B cell (primary cell): ENCODE results near the gene MRPS22. TPM values are rescaled to one million over a fixed set of nuclear protein-coding genes. Genes with fewer than 3 reads are reported as not detected.

ENCODE experiments used
- ATAC-seq: fragments of 200-7000 bp; cut with Tn5 transposase; one replicate; pipeline ENCODE4 v1.10.0; 2021; ENCODE audit warnings: low read depth, mild to moderate bottlenecking, moderate number of reproducible peaks, moderate library complexity
- CTCF ChIA-PET: fragments of 350-600 bp; sonication (Branson Sonifier 250); formaldehyde crosslinking; loops from one replicate; lab custom pipeline; 2021; ENCODE audit warnings: antibody characterized with exemption, inconsistent platforms; lab: Charles Lee
- POLR2A ChIA-PET: fragments of 350-600 bp; sonication (Branson Sonifier 250); formaldehyde crosslinking; loops from one replicate; lab custom pipeline; 2021; ENCODE audit warnings: antibody characterized with exemption; lab: Charles Lee
- DNase-seq: peaks from one replicate; pipeline ENCODE4 v3.0.0; 2013
- H2AFZ ChIP-seq: 2 replicates; pipeline ENCODE4 v1.6.1; 2012; ENCODE audit warnings: mild to moderate bottlenecking, low read depth, low read length; ENCODE audit not compliant: insufficient read depth, poor library complexity, severe bottlenecking
- H3K27ac ChIP-seq, 2 donors: 1 replicate in 1 of 2; 2 replicates in 1 of 2; pipeline ENCODE4 v1.5.1; 2012 to 2013; ENCODE audit warnings: low read length in 2 of 2, mild to moderate bottlenecking in 2 of 2, moderate library complexity in 1 of 2
- H3K27me3 ChIP-seq, 4 experiments: fragments of 200-600 bp in 1 of 4; sonication (generic) in 1 of 4; replicated peaks in 1 of 4; 1 replicate in 2 of 4; 2 replicates in 2 of 4; pipeline versions ENCODE4 v1.6.1 to v1.7.0; 2013 to 2016; ENCODE audit warnings: low read length in 3 of 4, mild to moderate bottlenecking in 2 of 4, mixed read lengths in 1 of 4, moderate library complexity in 1 of 4; ENCODE audit not compliant: insufficient read depth in 4 of 4, control insufficient read depth in 3 of 4; ENCODE audit errors: control extremely low read depth in 1 of 4
- H3K36me3 ChIP-seq, 2 experiments: replicated peaks in 1 of 2; 1 replicate in 1 of 2; 2 replicates in 1 of 2; pipeline versions ENCODE4 v1.6.1 to v1.7.1; 2013; ENCODE audit warnings: low read length in 1 of 2; ENCODE audit not compliant: insufficient read depth in 2 of 2, control insufficient read depth in 1 of 2; ENCODE audit errors: control extremely low read depth in 1 of 2, extremely low read depth in 1 of 2
- H3K4me1 ChIP-seq, 2 donors: fragments of 200-600 bp in 1 of 2; sonication (generic) in 1 of 2; 1 replicate in 1 of 2; 2 replicates in 1 of 2; pipeline versions ENCODE4 v1.5.1 to v1.6.1; 2013 to 2017; ENCODE audit warnings: low read length in 2 of 2; ENCODE audit not compliant: control insufficient read depth in 2 of 2, insufficient read depth in 2 of 2
- H3K4me2 ChIP-seq: replicated peaks from 2 replicates; pipeline ENCODE3; 2012; ENCODE audit warnings: mild to moderate bottlenecking, low read depth, low read length; ENCODE audit not compliant: poor library complexity, severe bottlenecking
- H3K4me3 ChIP-seq, 5 experiments: fragments of 200-600 bp in 1 of 5; sonication (generic) in 1 of 5; 1 replicate in 3 of 5; 2 replicates in 2 of 5; pipeline versions ENCODE4 v1.5.1 to v1.7.0; 2011 to 2016; ENCODE audit warnings: low read length in 4 of 5, mild to moderate bottlenecking in 4 of 5, low read depth in 2 of 5, control low read depth in 1 of 5, moderate library complexity in 1 of 5; ENCODE audit not compliant: insufficient read depth in 1 of 5; ENCODE audit errors: control extremely low read depth in 1 of 5, extremely low read depth in 1 of 5
- H3K79me2 ChIP-seq: fragments of 200-600 bp; sonication (generic); one replicate; pipeline ENCODE4 v1.6.0; 2016; ENCODE audit warnings: low read length; ENCODE audit not compliant: control insufficient read depth, insufficient read depth
- H3K9ac ChIP-seq: fragments of 200-600 bp; sonication (generic); 2 replicates; pipeline ENCODE4 v1.6.1; 2017; ENCODE audit warnings: mild to moderate bottlenecking, low read length, moderate library complexity
- H3K9me3 ChIP-seq, 3 donors: one replicate each; pipeline versions ENCODE4 v1.6.1 to v1.7.1; 2013; ENCODE audit warnings: low read length in 2 of 3; ENCODE audit not compliant: control insufficient read depth in 2 of 3, insufficient read depth in 1 of 3; ENCODE audit errors: control extremely low read depth in 1 of 3
- H4K20me1 ChIP-seq: 2 replicates; pipeline ENCODE4 v1.6.0; 2012; ENCODE audit warnings: mild to moderate bottlenecking, low read length; ENCODE audit not compliant: insufficient read depth, control insufficient read depth, poor library complexity, severe bottlenecking
- H3K27ac Mint-ChIP-seq: one replicate; pipeline ENCODE4 v1.8.0; 2021; ENCODE audit warnings: mixed read lengths
- H3K27me3 Mint-ChIP-seq: one replicate; pipeline ENCODE4 v1.8.0; 2021; ENCODE audit warnings: mixed read lengths
- H3K4me1 Mint-ChIP-seq: one replicate; pipeline ENCODE4 v1.8.0; 2021; ENCODE audit warnings: mixed read lengths
- H3K4me3 Mint-ChIP-seq: one replicate; pipeline ENCODE4 v1.8.0; 2021; ENCODE audit warnings: mixed read lengths
- H3K9me3 Mint-ChIP-seq: one replicate; pipeline ENCODE4 v1.8.0; 2022; ENCODE audit warnings: mixed read lengths; ENCODE audit not compliant: insufficient read depth
- CTCF ChIP-seq: fragments of 200-600 bp; IDR thresholded peaks from one replicate; pipeline ENCODE4 v1.8.0; 2022; ENCODE audit warnings: antibody characterized with exemption, mild to moderate bottlenecking
- EZH2 ChIP-seq: IDR thresholded peaks from 2 replicates; pipeline ENCODE4 v1.6.1; 2012; ENCODE audit warnings: borderline replicate concordance, low read depth, mild to moderate bottlenecking, moderate library complexity, low read length; ENCODE audit not compliant: insufficient read depth, poor library complexity, severe bottlenecking
- WGBS: methylation state at CpG from one replicate; pipeline ENCODE4 v1.1.5; 2013; ENCODE audit warnings: missing lambda C conversion rate; ENCODE audit not compliant: insufficient coverage; 5-methylcytosine and 5-hydroxymethylcytosine counted together
- intact Hi-C: fragments of 100-400 bp; cut with micrococcal nuclease; formaldehyde crosslinking; loops from one replicate; pipeline ENCODE4 v1.10.0; 2022
- polyA plus RNA-seq: library from polyadenylated mRNA; depleted of rRNA; stranded (reverse); fragments of >200 nt; gene quantifications from 2 replicates; pipeline ENCODE4 v1.2.3, GENCODE V29; 2012
- total RNA-seq, 2 donors: library from RNA; stranded (reverse); fragments of 120-200 nt in 1 of 2; gene quantifications; 1 replicate in 1 of 2; 2 replicates in 1 of 2; pipeline versions ENCODE4 v1.2.3 to v1.2.4, GENCODE V29; 2013 to 2022

Gene MRPS22
- total and polyA plus RNA-seq, 2 donors (not counting 1 experiment from before 2014, with no cell fraction given), result 19.1 to 32.5 TPM

GRCh38 chr3:139346771-139347170, 3.0 kb downstream of the MRPS22 start:
- 80% methylated on average over 1 of the region's 2 CpGs for WGBS
- Histone ChIP-seq H3K27ac (no peak overlapping the region), H3K9ac (no peak overlapping the region), H4K20me1 (no peaks in the 10 kb centered on the region), H3K4me3 (no peak overlapping the region), H3K36me3 (peaks cover 18 to 31% of the 10 kb centered on the region in 2 experiments), H3K4me1 (peaks cover 10 to 14% of the 10 kb centered on the region in 2 donors), H3K27me3 (no peaks in the 10 kb centered on the region), H2AFZ (no peak overlapping the region), H3K79me2 (peaks cover 36% of the 10 kb centered on the region), H3K4me2 (no peak overlapping the region), H3K9me3 (peaks cover 0 to 4% (median 0%) of the 10 kb centered on the region in 3 donors)
- Mint-ChIP-seq H3K27ac (no peak overlapping the region), H3K4me3 (no peak overlapping the region), H3K27me3 (peaks cover 1% of the 10 kb centered on the region), H3K4me1 (peaks cover 8% of the 10 kb centered on the region), H3K9me3 (peaks cover 2% of the 10 kb centered on the region)
- no peak for TF ChIP-seq CTCF
- no peak for TF ChIP-seq EZH2
- CTCF ChIA-PET, result no interaction called here
- POLR2A ChIA-PET, result no interaction called here
- no peak for DNase-seq
- intact Hi-C loops, result loop anchor here (10.0 kb wide), 1 partner anchor 742 kb away; the partner anchor contains the start of gene FAIM
- ATAC-seq, result no peak

GRCh38 chr3:139353920-139354556, 10.2 kb downstream of the MRPS22 start:
- Mint-ChIP-seq H3K9me3 (no peaks in the 10 kb centered on the region), H3K27ac (no peak overlapping the region), H3K4me1 (peaks cover 3% of the 10 kb centered on the region), H3K27me3 (no peaks in the 10 kb centered on the region), H3K4me3 (no peak overlapping the region)
- H3K27me3 ChIP-seq, result no peaks in the 10 kb centered on the region
- H3K4me2 ChIP-seq, result no peak overlapping the region
- no peak overlapping the region for H2AFZ ChIP-seq
- no peak overlapping the region for H3K27ac ChIP-seq
- H4K20me1 ChIP-seq, result no peaks in the 10 kb centered on the region
- no peaks in the 10 kb centered on the region for H3K4me1 ChIP-seq
- TF ChIP-seq EZH2, result no peak
- no peak for TF ChIP-seq CTCF
- no peak overlapping the region for H3K9ac ChIP-seq
- ChIA-PET CTCF (no interaction called here), POLR2A (no interaction called here)
- no peak overlapping the region for H3K4me3 ChIP-seq
- no peak for DNase-seq
- no CpG with 5 or more reads among the region's 3 CpGs for WGBS
- intact Hi-C loops, result no loop called here
- no peaks in the 10 kb centered on the region for H3K79me2 ChIP-seq
- H3K36me3 ChIP-seq, result peaks cover 38 to 87% of the 10 kb centered on the region in 2 experiments
- ATAC-seq, result no peak
- H3K9me3 ChIP-seq, result no peaks in the 10 kb centered on the region
